HepG2 (cell line): ENCODE data around the gene ADAMTS17. TPM values are rescaled to one million over a fixed set of nuclear protein-coding genes. Genes with fewer than 3 reads are reported as not detected.

Experiments used
- ARNT2 ChIP-seq: sonication (generic); formaldehyde crosslinking; IDR thresholded peaks from 2 replicates; pipeline ENCODE4 v1.8.0; 2022; ENCODE audit warnings: mild to moderate bottlenecking, low read depth, missing genetic modification reagents, moderate library complexity
- FOXC1 ChIP-seq: sonication (generic); formaldehyde crosslinking; IDR thresholded peaks from 2 replicates; pipeline ENCODE4 v1.8.0; 2022; ENCODE audit warnings: mild to moderate bottlenecking, missing genetic modification reagents, borderline replicate concordance
- GATA4 ChIP-seq: sonication (generic); IDR thresholded peaks from 2 replicates; pipeline ENCODE4 v1.6.1; 2016; ENCODE audit warnings: antibody characterized with exemption, low read depth, borderline replicate concordance
- MED13 ChIP-seq: sonication (generic); formaldehyde crosslinking; IDR thresholded peaks from 2 replicates; pipeline ENCODE4 v1.5.0; 2020; ENCODE audit warnings: missing genetic modification reagents
- MZF1 ChIP-seq: sonication (generic); formaldehyde crosslinking; IDR thresholded peaks from 2 replicates; pipeline ENCODE4 v1.8.1; 2023; ENCODE audit warnings: mild to moderate bottlenecking, missing genetic modification reagents, borderline replicate concordance
- NR2F6 ChIP-seq, 2 experiments: IDR thresholded peaks; 2 replicates each; pipeline ENCODE4 v1.6.1; 2016; ENCODE audit warnings: antibody characterized with exemption in 1 of 2, mild to moderate bottlenecking in 1 of 2
- PITX1 ChIP-seq: sonication (generic); formaldehyde crosslinking; IDR thresholded peaks from 2 replicates; pipeline ENCODE4 v1.5.1; 2020; ENCODE audit warnings: mild to moderate bottlenecking, missing genetic modification reagents
- RXRA ChIP-seq: sonication (generic); formaldehyde crosslinking; IDR thresholded peaks from 2 replicates; pipeline ENCODE4 v1.5.1; 2020; ENCODE audit warnings: missing genetic modification reagents
- SAFB2 ChIP-seq: sonication (generic); formaldehyde crosslinking; IDR thresholded peaks from 2 replicates; pipeline ENCODE4 v1.5.1; 2020; ENCODE audit warnings: missing genetic modification reagents, low read depth, mild to moderate bottlenecking, borderline replicate concordance
- SIN3B ChIP-seq: fragments of 150-350 bp; IDR thresholded peaks from 2 replicates; pipeline ENCODE4 v1.6.1; 2014; ENCODE audit warnings: low read length
- SNAPC2 ChIP-seq: sonication (generic); formaldehyde crosslinking; IDR thresholded peaks from 2 replicates; pipeline ENCODE4 v1.8.1; 2022; ENCODE audit warnings: mild to moderate bottlenecking, missing genetic modification reagents
- SP4 ChIP-seq: sonication (generic); formaldehyde crosslinking; IDR thresholded peaks from 2 replicates; pipeline ENCODE4 v1.8.1; 2023; ENCODE audit warnings: mild to moderate bottlenecking, missing genetic modification reagents
- TERF1 ChIP-seq: sonication (generic); formaldehyde crosslinking; IDR thresholded peaks from 2 replicates; pipeline ENCODE4 v1.8.0; 2022; ENCODE audit warnings: mild to moderate bottlenecking, missing genetic modification reagents, moderate library complexity
- ZFAT ChIP-seq: sonication (generic); formaldehyde crosslinking; conservative IDR thresholded peaks from 2 replicates; pipeline ENCODE4 v1.8.1; 2023; ENCODE audit warnings: missing genetic modification reagents, inconsistent platforms
- ZNF20 ChIP-seq: sonication (generic); formaldehyde crosslinking; IDR thresholded peaks from 2 replicates; pipeline ENCODE4 v1.4.0; 2020; ENCODE audit warnings: mild to moderate bottlenecking, moderate library complexity, missing genetic modification reagents
- ZNF205 ChIP-seq: IDR thresholded peaks from 2 replicates; pipeline ENCODE4 v1.6.1; 2018; ENCODE audit warnings: missing biosample characterization, missing genetic modification reagents
- ZNF292 ChIP-seq: sonication (generic); formaldehyde crosslinking; IDR thresholded peaks from 2 replicates; pipeline ENCODE4 v1.8.1; 2022; ENCODE audit warnings: mild to moderate bottlenecking, low read depth, missing genetic modification reagents, borderline replicate concordance
- ZNF431 ChIP-seq: sonication (generic); formaldehyde crosslinking; IDR thresholded peaks from 2 replicates; pipeline ENCODE4 v1.9.0; 2022; ENCODE audit warnings: missing genetic modification reagents, low read depth, mild to moderate bottlenecking, borderline replicate concordance
- ZNF530 ChIP-seq: sonication (generic); formaldehyde crosslinking; IDR thresholded peaks from 2 replicates; pipeline ENCODE4 v1.5.0; 2020; ENCODE audit warnings: low read depth, mild to moderate bottlenecking, missing genetic modification reagents
- ZNF562 ChIP-seq: sonication (generic); formaldehyde crosslinking; IDR thresholded peaks from 2 replicates; pipeline ENCODE4 v1.8.0; 2022; ENCODE audit warnings: missing genetic modification reagents, borderline replicate concordance
- ZNF614 ChIP-seq: IDR thresholded peaks from 2 replicates; pipeline ENCODE4 v1.6.1; 2018; ENCODE audit warnings: missing biosample characterization, missing genetic modification reagents, inconsistent platforms, borderline replicate concordance
- ZNF674 ChIP-seq: sonication (generic); formaldehyde crosslinking; IDR thresholded peaks from 2 replicates; pipeline ENCODE4 v1.5.0; 2020; ENCODE audit warnings: low read depth, mild to moderate bottlenecking, missing genetic modification reagents
- ZNF768 ChIP-seq: sonication (generic); formaldehyde crosslinking; IDR thresholded peaks from 2 replicates; pipeline ENCODE4 v1.4.0; 2020; ENCODE audit warnings: missing genetic modification reagents
- ZNF878 ChIP-seq: sonication (generic); formaldehyde crosslinking; IDR thresholded peaks from 2 replicates; pipeline ENCODE4 v1.8.1; 2023; ENCODE audit warnings: mild to moderate bottlenecking, missing genetic modification reagents, moderate library complexity
- ZSCAN31 ChIP-seq: sonication (generic); formaldehyde crosslinking; IDR thresholded peaks from 2 replicates; pipeline ENCODE4 v1.5.0; 2020; ENCODE audit warnings: low read depth, mild to moderate bottlenecking, missing genetic modification reagents
- polyA plus RNA-seq, 8 experiments: library from polyadenylated mRNA; depleted of rRNA in 3 of 8; stranded (reverse) in 7 of 8; unstranded in 1 of 8; fragments of >200 nt; fragmentation: Illumina TruSeq in 4 of 8; extraction: Trizol in 4 of 8; gene quantifications; 2 replicates each; pipeline versions ENCODE4 v1.2.1 to v1.2.3, GENCODE V29; 2011 to 2016; ENCODE audit warnings: low read depth in 4 of 8, missing spikeins in 1 of 8, mixed read lengths in 1 of 8; ENCODE audit not compliant: insufficient read depth in 1 of 8
- total RNA-seq, 5 experiments: library from RNA; depleted of rRNA; stranded (reverse); fragments of >200 nt; fragmentation: Illumina TruSeq; extraction: Trizol; gene quantifications; 2 replicates each; pipeline ENCODE4 v1.2.3, GENCODE V29; 2016; ENCODE audit warnings: low read depth in 1 of 5
- TF ChIP-seq, protein P1 (sequence below): sonication (generic); formaldehyde crosslinking; IDR thresholded peaks from 2 replicates; pipeline ENCODE4 v1.4.0; 2020; ENCODE audit warnings: missing genetic modification reagents, borderline replicate concordance
- TF ChIP-seq, protein P2 (sequence below): sonication (generic); formaldehyde crosslinking; IDR thresholded peaks from 2 replicates; pipeline ENCODE4 v1.4.0; 2020; ENCODE audit warnings: mild to moderate bottlenecking, missing genetic modification reagents

ADAMTS17 gene
- total and polyA plus RNA-seq, 2 of the 13 experiments (the other 11 are each of a cell fraction or from before 2014, with no cell fraction given), result 0.02 to 0.04 TPM

GRCh38 chr15:100211855-100212850, 129.6 kb downstream of the ADAMTS17 start (continued):
- TF ChIP-seq ZNF768 (no peak), NR2F6 (IDR thresholded peaks at IDR 0.05) (no peak), NR2F6 (CRISPR knock-in tag; IDR thresholded peaks at IDR 0.05) (no peak), SIN3B (no peak), ZNF530 (no peak), ZNF205 (CRISPR knock-in tag) (0 out of 2 replicates have a peak, but pooled peaks have one; percentile 53), FOXC1 (no peak), MED13 (CRISPR knock-in tag) (no peak), ZNF292 (peak; percentile 82; the same call in 1 of the 2 replicates), ZNF614 (CRISPR knock-in tag) (peak; percentile 43; the same call in 1 of the 2 replicates), ZNF431 (peak; percentile 71; the same call in 1 of the 2 replicates), ZFAT (CRISPR knock-in tag) (no peak), TERF1 (CRISPR knock-in tag) (no peak), ZNF878 (no peak), RXRA (CRISPR knock-in tag) (no peak), ZSCAN31 (CRISPR knock-in tag) (no peak), ZNF674 (CRISPR knock-in tag) (no peak), SNAPC2 (no peak), SP4 (CRISPR knock-in tag) (no peak), GATA4 (no peak), ZNF562 (CRISPR knock-in tag) (no peak), MZF1 (CRISPR knock-in tag) (no peak), ARNT2 (CRISPR knock-in tag) (no peak), ZNF20 (no peak), PITX1 (CRISPR knock-in tag) (no peak), SAFB2 (CRISPR knock-in tag) (no peak)
- TF ChIP-seq, protein P1, sequence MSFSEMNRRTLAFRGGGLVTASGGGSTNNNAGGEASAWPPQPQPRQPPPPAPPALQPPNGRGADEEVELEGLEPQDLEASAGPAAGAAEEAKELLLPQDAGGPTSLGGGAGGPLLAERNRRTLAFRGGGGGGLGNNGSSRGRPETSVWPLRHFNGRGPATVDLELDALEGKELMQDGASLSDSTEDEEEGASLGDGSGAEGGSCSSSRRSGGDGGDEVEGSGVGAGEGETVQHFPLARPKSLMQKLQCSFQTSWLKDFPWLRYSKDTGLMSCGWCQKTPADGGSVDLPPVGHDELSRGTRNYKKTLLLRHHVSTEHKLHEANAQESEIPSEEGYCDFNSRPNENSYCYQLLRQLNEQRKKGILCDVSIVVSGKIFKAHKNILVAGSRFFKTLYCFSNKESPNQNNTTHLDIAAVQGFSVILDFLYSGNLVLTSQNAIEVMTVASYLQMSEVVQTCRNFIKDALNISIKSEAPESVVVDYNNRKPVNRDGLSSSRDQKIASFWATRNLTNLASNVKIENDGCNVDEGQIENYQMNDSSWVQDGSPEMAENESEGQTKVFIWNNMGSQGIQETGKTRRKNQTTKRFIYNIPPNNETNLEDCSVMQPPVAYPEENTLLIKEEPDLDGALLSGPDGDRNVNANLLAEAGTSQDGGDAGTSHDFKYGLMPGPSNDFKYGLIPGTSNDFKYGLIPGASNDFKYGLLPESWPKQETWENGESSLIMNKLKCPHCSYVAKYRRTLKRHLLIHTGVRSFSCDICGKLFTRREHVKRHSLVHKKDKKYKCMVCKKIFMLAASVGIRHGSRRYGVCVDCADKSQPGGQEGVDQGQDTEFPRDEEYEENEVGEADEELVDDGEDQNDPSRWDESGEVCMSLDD (CRISPR knock-in tag), result no peak
- TF ChIP-seq, protein P2, sequence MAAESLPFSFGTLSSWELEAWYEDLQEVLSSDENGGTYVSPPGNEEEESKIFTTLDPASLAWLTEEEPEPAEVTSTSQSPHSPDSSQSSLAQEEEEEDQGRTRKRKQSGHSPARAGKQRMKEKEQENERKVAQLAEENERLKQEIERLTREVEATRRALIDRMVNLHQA (CRISPR knock-in tag), result no peak
